ENCODE results near the gene PADI2. TPM values are rescaled to one million over a fixed set of nuclear protein-coding genes. Genes with fewer than 3 reads are reported as not detected.

The PADI2 gene
- total and polyA plus RNA-seq, 2 experiments from 2014 or later = 1.7 to 4.3 TPM

DNA sequence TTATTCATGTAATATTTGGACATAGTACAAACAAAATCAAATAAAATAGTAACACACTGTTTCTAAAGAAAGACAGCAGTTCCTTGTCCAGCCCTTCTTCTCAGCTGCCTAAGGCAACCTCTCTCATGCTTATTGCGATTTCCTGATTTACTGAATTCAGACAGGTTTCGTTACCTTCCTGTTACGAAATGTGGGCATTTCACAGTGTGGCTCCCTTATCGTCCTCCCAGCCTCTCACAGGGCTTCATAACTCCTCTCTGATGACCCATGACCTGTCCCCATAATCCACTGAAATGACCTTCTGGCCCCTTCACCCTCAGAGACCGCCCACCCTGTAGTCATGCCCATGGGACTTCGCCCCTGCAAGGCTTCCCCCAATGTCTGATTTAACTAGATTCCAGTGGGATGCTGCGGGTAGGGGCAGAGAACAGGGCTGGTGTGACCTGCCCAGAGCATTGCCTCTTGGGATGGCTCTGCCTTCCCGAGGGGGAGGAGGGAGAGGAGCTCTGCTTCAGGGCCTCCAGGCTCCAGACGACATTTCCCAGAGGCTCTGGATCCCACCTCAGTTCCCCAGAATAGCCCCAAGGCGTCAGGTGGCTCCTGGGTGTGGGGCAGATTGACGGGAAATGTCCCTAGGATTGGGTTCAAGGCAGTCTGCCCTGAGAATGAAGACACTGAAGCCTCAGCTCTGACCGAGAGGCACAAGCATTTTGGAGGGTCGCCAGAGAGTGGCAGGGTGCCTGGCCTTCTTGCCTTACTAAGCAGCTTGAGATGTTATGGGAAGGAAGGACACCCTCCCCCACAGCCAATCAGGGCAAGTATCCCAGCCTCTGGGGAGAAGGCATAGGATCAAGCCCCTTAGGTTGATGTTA is 20.6 kb downstream of the PADI2 start:
- H3K9me3 Mint-ChIP-seq = no peaks in the 10 kb centered on the region
- H3K4me3 Mint-ChIP-seq = no peak overlapping the region
- H3K27ac Mint-ChIP-seq = no peak overlapping the region

More for the DNA sequence above, 20.6 kb downstream of the PADI2 start:
- Mint-ChIP-seq H3K4me1 (peaks cover 15% of the 10 kb centered on the region), H3K36me3 (ENCODE audit: low read depth) (no peaks in the 10 kb centered on the region), H3K27me3 (ENCODE audit: insufficient read depth, low read depth, poor library complexity) (peaks cover 4% of the 10 kb centered on the region)
- Histone ChIP-seq H3K79me2 (replicated peaks; ENCODE audit: insufficient read depth) (no peaks in the 10 kb centered on the region), H3K4me2 (no peak overlapping the region), H3K4me1 (ENCODE audit: insufficient read depth) (no peaks in the 10 kb centered on the region), H3F3A (replicated peaks; ENCODE audit: low read depth) (no peaks in the 10 kb centered on the region), H3K27ac (ENCODE audit: low read depth) (no peak overlapping the region), H3K9me2 (ENCODE audit: insufficient read depth) (no peaks in the 10 kb centered on the region), H3K36me3 (ENCODE audit: insufficient read depth) (no peaks in the 10 kb centered on the region), H3K4me3 (no peak overlapping the region), H4K20me1 (replicated peaks; ENCODE audit: insufficient read depth) (no peaks in the 10 kb centered on the region), H2AFZ (no peak overlapping the region), H3K27me3 (ENCODE audit: insufficient read depth) (no peaks in the 10 kb centered on the region)
- DNase-seq (ENCODE audit: low spot score) (no peak), ATAC-seq (peak; percentile 22; the same call in 2 of the 3 replicates)
- TF ChIP-seq, protein P1, sequence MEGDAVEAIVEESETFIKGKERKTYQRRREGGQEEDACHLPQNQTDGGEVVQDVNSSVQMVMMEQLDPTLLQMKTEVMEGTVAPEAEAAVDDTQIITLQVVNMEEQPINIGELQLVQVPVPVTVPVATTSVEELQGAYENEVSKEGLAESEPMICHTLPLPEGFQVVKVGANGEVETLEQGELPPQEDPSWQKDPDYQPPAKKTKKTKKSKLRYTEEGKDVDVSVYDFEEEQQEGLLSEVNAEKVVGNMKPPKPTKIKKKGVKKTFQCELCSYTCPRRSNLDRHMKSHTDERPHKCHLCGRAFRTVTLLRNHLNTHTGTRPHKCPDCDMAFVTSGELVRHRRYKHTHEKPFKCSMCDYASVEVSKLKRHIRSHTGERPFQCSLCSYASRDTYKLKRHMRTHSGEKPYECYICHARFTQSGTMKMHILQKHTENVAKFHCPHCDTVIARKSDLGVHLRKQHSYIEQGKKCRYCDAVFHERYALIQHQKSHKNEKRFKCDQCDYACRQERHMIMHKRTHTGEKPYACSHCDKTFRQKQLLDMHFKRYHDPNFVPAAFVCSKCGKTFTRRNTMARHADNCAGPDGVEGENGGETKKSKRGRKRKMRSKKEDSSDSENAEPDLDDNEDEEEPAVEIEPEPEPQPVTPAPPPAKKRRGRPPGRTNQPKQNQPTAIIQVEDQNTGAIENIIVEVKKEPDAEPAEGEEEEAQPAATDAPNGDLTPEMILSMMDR (conservative IDR thresholded peaks at IDR 0.05; ENCODE audit: low read depth in 2 of 2) = no peak
- TF ChIP-seq ZNF331 (CRISPR knock-in tag; IDR thresholded peaks at IDR 0.05; ENCODE audit: low read depth) = no peak
- TF ChIP-seq STAT1 (IDR thresholded peaks at IDR 0.05; ENCODE audit: unreplicated experiment) = no peak
- TF ChIP-seq CREB1 (CRISPR knock-in tag; IDR thresholded peaks at IDR 0.05; ENCODE audit: low read depth) = no peak
- no peak for TF ChIP-seq EZH2phosphoT487 (IDR thresholded peaks at IDR 0.05; ENCODE audit: unreplicated experiment)
- TF ChIP-seq ZNF114 (CRISPR knock-in tag; IDR thresholded peaks at IDR 0.05) = no peak
- TF ChIP-seq JUNB (IDR thresholded peaks at IDR 0.05; ENCODE audit: unreplicated experiment) = no peak
- TF ChIP-seq POLR2AphosphoS5 (IDR thresholded peaks at IDR 0.05; ENCODE audit: low read depth) = no peak
- no peak for TF ChIP-seq EZH2 (IDR thresholded peaks at IDR 0.05; ENCODE audit: low read depth, unreplicated experiment)
- no peak for TF ChIP-seq NANOG (IDR thresholded peaks at IDR 0.05; ENCODE audit: borderline replicate concordance)
- TF ChIP-seq, protein P2, sequence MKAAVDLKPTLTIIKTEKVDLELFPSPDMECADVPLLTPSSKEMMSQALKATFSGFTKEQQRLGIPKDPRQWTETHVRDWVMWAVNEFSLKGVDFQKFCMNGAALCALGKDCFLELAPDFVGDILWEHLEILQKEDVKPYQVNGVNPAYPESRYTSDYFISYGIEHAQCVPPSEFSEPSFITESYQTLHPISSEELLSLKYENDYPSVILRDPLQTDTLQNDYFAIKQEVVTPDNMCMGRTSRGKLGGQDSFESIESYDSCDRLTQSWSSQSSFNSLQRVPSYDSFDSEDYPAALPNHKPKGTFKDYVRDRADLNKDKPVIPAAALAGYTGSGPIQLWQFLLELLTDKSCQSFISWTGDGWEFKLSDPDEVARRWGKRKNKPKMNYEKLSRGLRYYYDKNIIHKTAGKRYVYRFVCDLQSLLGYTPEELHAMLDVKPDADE (IDR thresholded peaks at IDR 0.05) = no peak
- TF ChIP-seq, protein P3, sequence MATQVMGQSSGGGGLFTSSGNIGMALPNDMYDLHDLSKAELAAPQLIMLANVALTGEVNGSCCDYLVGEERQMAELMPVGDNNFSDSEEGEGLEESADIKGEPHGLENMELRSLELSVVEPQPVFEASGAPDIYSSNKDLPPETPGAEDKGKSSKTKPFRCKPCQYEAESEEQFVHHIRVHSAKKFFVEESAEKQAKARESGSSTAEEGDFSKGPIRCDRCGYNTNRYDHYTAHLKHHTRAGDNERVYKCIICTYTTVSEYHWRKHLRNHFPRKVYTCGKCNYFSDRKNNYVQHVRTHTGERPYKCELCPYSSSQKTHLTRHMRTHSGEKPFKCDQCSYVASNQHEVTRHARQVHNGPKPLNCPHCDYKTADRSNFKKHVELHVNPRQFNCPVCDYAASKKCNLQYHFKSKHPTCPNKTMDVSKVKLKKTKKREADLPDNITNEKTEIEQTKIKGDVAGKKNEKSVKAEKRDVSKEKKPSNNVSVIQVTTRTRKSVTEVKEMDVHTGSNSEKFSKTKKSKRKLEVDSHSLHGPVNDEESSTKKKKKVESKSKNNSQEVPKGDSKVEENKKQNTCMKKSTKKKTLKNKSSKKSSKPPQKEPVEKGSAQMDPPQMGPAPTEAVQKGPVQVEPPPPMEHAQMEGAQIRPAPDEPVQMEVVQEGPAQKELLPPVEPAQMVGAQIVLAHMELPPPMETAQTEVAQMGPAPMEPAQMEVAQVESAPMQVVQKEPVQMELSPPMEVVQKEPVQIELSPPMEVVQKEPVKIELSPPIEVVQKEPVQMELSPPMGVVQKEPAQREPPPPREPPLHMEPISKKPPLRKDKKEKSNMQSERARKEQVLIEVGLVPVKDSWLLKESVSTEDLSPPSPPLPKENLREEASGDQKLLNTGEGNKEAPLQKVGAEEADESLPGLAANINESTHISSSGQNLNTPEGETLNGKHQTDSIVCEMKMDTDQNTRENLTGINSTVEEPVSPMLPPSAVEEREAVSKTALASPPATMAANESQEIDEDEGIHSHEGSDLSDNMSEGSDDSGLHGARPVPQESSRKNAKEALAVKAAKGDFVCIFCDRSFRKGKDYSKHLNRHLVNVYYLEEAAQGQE (IDR thresholded peaks at IDR 0.05; ENCODE audit: unreplicated experiment) = no peak
- TF ChIP-seq, protein P4, sequence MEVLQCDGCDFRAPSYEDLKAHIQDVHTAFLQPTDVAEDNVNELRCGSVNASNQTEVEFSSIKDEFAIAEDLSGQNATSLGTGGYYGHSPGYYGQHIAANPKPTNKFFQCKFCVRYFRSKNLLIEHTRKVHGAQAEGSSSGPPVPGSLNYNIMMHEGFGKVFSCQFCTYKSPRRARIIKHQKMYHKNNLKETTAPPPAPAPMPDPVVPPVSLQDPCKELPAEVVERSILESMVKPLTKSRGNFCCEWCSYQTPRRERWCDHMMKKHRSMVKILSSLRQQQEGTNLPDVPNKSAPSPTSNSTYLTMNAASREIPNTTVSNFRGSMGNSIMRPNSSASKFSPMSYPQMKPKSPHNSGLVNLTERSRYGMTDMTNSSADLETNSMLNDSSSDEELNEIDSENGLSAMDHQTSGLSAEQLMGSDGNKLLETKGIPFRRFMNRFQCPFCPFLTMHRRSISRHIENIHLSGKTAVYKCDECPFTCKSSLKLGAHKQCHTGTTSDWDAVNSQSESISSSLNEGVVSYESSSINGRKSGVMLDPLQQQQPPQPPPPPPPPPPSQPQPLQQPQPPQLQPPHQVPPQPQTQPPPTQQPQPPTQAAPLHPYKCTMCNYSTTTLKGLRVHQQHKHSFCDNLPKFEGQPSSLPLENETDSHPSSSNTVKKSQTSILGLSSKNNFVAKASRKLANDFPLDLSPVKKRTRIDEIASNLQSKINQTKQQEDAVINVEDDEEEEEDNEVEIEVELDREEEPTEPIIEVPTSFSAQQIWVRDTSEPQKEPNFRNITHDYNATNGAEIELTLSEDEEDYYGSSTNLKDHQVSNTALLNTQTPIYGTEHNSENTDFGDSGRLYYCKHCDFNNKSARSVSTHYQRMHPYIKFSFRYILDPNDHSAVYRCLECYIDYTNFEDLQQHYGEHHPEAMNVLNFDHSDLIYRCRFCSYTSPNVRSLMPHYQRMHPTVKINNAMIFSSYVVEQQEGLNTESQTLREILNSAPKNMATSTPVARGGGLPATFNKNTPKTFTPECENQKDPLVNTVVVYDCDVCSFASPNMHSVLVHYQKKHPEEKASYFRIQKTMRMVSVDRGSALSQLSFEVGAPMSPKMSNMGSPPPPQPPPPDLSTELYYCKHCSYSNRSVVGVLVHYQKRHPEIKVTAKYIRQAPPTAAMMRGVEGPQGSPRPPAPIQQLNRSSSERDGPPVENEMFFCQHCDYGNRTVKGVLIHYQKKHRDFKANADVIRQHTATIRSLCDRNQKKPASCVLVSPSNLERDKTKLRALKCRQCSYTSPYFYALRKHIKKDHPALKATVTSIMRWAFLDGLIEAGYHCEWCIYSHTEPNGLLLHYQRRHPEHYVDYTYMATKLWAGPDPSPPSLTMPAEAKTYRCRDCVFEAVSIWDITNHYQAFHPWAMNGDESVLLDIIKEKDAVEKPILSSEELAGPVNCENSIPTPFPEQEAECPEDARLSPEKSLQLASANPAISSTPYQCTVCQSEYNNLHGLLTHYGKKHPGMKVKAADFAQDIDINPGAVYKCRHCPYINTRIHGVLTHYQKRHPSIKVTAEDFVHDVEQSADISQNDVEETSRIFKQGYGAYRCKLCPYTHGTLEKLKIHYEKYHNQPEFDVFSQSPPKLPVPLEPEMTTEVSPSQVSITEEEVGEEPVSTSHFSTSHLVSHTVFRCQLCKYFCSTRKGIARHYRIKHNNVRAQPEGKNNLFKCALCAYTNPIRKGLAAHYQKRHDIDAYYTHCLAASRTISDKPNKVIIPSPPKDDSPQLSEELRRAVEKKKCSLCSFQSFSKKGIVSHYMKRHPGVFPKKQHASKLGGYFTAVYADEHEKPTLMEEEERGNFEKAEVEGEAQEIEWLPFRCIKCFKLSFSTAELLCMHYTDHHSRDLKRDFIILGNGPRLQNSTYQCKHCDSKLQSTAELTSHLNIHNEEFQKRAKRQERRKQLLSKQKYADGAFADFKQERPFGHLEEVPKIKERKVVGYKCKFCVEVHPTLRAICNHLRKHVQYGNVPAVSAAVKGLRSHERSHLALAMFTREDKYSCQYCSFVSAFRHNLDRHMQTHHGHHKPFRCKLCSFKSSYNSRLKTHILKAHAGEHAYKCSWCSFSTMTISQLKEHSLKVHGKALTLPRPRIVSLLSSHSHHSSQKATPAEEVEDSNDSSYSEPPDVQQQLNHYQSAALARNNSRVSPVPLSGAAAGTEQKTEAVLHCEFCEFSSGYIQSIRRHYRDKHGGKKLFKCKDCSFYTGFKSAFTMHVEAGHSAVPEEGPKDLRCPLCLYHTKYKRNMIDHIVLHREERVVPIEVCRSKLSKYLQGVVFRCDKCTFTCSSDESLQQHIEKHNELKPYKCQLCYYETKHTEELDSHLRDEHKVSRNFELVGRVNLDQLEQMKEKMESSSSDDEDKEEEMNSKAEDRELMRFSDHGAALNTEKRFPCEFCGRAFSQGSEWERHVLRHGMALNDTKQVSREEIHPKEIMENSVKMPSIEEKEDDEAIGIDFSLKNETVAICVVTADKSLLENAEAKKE (CRISPR knock-in tag; IDR thresholded peaks at IDR 0.05) = no peak
